Heart left ventricle (tissue), 13 donors: ENCODE measurements around the gene CHMP5.

ENCODE experiments used
- POLR2A ChIP-seq, 2 donors: fragments of 450-650 bp; IDR thresholded peaks; one replicate each; pipeline ENCODE4 v1.6.1; 2017; ENCODE audit warnings: antibody characterized with exemption in 2 of 2, mild to moderate bottlenecking in 2 of 2, moderate library complexity in 2 of 2
- TF ChIP-seq, protein P1 (sequence below), 12 donors: fragments of 200-600 bp; sonication (generic) in 4 of 12; IDR thresholded peaks; one replicate each; pipeline versions ENCODE4 v1.5.0 to v1.8.0; 2018 to 2022; ENCODE audit warnings: antibody characterized with exemption in 12 of 12, mild to moderate bottlenecking in 5 of 12
- donor health status: ischemic (EF 13 %, LVEDD 7.1; RV severe dilation, severe dysfunction).
- donor health status: DM: no; HTN: yes; CAD: no.
- donor health status: DM: no; HTN: no; CAD: no.
- donor health status: ischemic (EF 25% LVEDD 6.9; RV normal size, moderate dysfunction).
- donor health status: ischemic (EF 25% LVEDD 5.7; RV mildly dilated, moderate dysfunction).
- donor health status: ischemic (EF 35%, LVEDD 5.7; RV mildly dilated, moderate dysfunction).
- donor health status: nonischemic (EF 11% LVEDD 7.7; RV severe dilation, severe dysfunction).
- donor health status: DM: yes; HTN: yes; CAD: no.
- donor health status: PGD.
- donor health status: ischemic (EF 29% LVEDD 5.4; RV normal size, mild dysfunction).
- donor health status: nonischemic (EF 23%, LVEDD 6.1; RV moderate dilation, normal function).

DNA sequence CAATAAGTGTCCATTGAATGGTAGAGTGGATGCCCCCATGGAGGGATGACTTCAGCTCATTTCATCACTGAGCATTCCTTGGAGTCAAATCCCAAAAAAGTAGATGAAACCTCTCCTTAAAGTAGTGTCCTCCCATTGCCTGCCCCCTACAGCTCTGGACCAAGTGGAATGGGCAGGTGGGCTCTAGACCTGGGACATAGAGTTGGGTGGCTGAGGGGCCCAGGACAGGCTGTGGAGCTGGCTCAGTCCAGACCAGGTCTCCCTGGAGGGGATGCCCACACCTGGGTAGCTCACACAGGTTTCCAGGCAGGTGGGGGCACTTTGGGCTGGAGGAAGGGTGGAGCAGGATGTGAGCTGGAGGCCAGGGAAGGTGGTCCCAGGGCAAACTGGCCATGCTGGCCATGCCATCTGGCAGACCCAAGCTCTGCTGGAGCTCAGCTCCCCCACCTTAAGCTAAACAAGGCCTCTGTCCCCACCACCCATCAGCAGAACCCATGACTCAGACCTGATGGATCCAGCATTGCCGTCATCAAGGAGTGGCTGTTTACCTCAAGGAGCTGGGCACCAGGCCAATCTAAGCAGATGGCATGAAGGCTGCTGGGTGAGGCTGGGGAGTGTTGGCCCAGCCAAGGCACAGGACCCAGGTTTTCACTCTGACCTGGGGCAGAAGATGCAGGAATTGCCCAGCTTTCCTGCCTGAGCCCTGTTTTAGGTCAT lies 31.1 kb upstream of the CHMP5 start:
- TF ChIP-seq, protein P1, sequence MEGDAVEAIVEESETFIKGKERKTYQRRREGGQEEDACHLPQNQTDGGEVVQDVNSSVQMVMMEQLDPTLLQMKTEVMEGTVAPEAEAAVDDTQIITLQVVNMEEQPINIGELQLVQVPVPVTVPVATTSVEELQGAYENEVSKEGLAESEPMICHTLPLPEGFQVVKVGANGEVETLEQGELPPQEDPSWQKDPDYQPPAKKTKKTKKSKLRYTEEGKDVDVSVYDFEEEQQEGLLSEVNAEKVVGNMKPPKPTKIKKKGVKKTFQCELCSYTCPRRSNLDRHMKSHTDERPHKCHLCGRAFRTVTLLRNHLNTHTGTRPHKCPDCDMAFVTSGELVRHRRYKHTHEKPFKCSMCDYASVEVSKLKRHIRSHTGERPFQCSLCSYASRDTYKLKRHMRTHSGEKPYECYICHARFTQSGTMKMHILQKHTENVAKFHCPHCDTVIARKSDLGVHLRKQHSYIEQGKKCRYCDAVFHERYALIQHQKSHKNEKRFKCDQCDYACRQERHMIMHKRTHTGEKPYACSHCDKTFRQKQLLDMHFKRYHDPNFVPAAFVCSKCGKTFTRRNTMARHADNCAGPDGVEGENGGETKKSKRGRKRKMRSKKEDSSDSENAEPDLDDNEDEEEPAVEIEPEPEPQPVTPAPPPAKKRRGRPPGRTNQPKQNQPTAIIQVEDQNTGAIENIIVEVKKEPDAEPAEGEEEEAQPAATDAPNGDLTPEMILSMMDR (IDR thresholded peaks at IDR 0.05) = no peak
- no peak for TF ChIP-seq POLR2A (IDR thresholded peaks at IDR 0.05)
